ENCODE results near the gene EVA1C.

- TF ChIP-seq CTCF (IDR thresholded peaks at IDR 0.05; ENCODE audit: low read depth, low read length) (no peak), EZH2phosphoT487 (IDR thresholded peaks at IDR 0.05; ENCODE audit: low read depth) (no peak)
Observed at GRCh38 chr21:32472890-32473765, 60.6 kb downstream of the EVA1C start.

Data from OCI-LY3 (cell line).